Measurements from ENCODE around the gene XXYLT1.
"Not testable (repeated sequence)": the region's sequence is repeated elsewhere in the genome, so short reads cannot be mapped to it uniquely, and the experiment has no call there.

XXYLT1 gene

DNA sequence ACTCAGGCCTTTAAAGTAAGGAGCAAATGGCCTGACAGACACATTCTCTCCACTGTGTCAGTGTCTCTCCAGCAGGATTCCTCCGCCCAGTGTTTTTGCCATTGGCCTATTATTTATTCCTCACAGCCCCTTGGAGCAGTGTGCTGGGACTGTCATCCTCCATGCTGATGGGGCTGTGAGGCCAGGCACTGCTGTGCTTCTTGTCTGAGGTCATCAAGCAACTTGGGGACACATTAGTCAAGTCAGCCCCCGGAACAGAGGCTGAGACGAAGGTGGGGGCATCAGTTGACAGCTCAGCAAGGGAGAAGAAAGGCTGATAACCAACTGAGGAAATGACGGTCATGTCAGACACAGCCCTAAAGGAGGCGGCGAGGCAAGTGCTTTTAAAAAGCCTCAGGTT, 67.4 kb downstream of the XXYLT1 start:
- DNase-seq = no peak

GRCh38 chr3:195201295-195201694, 69.7 kb downstream of the XXYLT1 start:
- no peak for DNase-seq

DNA sequence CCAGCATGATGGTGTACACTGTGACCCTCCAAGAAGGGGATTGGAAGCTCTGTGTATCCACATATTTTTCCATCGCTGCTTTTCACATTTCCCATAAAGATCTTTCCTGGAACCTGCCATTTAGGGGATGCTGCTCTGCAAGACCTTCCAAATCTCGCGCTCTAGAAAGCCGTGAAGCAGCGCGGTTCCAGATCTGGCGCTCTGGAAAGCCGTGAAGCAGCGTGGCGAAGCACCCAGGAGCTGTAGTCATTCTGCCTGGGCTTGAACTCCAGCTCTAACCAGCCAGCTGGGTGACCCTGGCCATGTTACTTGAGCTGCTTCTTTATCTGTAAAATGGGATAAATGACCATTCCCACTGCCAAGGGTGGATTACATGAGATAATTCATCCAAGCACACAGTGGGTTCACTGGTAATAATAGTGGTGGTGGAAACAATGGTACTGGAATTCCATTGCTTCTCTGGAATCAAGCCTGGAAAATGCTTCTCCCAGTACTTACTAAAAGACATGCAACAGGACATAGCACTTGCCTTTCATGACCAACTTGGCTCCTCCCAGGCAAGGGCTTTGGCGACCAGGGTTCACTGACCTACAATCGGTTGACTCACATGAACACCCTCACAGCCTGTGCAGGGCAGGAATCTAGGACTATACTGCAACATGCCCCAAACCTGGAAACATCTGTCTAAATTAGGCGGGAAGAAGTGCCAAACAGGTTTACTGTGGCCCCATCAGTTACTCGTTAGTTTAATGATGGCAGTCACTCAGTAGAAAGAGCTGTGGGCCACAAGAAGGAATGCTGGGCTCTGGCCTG, 70.7 kb downstream of the XXYLT1 start:
- DNase-seq = no peak

DNA sequence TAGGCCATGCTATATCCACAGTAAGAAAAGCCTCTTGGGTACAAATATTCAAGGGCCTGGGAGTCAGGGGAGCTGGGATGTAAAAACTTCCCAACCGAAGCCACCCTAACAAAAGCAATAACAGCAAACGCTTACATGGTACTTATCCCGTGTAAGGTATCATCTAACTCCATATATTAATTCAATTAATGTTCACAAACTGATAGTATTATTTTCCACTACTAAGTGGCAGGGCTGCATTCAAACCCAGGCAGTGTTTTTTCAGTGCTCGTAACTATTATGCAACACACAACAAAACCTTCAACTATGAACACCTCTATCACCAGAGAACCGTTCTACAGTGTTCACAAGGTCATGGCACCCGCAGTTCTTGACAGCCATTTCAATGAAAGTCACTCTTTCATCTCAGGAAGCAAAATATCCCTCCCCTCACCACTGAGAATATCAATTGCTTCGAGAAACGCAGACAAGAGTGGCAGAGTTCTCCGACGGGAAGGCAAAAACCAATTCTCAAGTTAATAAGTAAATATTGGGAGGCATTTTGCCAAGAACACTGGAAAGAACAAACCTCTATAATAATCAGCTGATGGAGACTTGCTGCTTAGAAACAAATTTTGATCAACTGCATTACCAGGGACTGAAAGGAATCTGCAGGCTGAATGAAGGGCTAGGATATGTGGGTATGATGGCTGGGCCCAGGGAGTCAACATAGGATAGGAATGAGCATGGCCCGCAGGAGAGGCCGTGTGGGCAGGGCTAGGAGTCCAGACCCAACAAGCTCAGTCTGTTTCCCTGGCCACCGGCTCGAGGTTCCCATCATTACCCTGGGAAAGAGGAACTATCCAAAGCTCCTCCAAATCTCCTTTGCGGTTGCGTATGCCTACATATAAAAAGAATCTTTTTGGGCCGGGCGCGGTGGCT, 72.3 kb downstream of the XXYLT1 start:
- no peak for DNase-seq

GRCh38 chr3:195197765-195198425, 73.1 kb downstream of the XXYLT1 start:
- no peak for DNase-seq

DNA sequence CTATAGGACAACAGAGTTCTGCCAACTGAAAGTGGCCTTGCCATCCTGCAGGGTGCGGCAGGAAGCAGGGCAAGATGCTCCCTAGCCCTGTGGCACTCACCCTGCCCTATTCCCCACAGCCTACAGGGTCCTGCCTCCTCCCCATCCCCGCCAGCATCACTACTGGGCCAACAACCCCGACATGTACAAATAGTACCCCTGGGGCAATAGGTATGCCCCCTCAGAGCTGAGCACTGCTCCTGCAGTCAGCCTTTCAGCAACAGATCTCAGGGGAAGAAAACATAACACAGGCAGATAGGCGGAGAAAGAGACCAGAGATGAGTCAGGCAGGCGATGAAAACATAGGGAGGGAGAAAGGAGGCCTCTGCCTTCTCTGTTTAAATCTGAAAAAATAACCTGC, 74.7 kb downstream of the XXYLT1 start:
- DNase-seq = no peak

GRCh38 chr3:195195321-195196209, 75.4 kb downstream of the XXYLT1 start:
- no peak for DNase-seq

DNA sequence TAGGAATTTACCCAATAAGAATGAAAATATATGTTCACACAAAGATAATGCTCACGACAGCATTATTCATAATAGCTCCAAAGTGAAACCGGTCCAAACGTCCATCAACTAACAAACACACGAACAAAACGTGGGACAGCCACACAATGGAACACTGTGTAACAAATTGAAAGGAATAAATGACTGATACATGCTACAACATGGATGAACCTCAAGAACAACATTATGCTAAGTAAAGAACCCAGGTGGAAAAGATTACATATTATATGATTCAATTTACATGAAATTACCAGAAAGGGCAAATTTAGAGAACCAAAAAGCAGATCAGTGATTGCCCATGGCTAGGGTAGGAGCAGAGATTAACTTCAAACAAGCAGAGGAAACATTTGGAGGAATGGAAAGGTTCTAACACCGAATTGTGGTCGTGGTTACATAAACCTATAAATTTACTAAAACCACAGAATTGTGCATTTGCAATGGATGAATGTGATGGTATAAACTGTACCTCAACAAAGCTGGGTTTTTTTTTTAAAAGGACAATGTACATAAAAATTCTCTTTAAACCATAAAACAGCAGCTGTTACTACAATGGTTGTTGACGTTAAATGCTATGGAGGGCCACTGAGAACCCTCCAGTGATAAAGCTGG, 76.3 kb downstream of the XXYLT1 start:
- no peak for DNase-seq

GRCh38 chr3:195191580-195191979, 79.4 kb downstream of the XXYLT1 start:
- no peak for DNase-seq

GRCh38 chr3:195189821-195190220, 81.1 kb downstream of the XXYLT1 start:
- no peak for DNase-seq

- DNase-seq = no peak
Measured at GRCh38 chr3:195188426-195188927, 82.5 kb downstream of the XXYLT1 start.

DNA sequence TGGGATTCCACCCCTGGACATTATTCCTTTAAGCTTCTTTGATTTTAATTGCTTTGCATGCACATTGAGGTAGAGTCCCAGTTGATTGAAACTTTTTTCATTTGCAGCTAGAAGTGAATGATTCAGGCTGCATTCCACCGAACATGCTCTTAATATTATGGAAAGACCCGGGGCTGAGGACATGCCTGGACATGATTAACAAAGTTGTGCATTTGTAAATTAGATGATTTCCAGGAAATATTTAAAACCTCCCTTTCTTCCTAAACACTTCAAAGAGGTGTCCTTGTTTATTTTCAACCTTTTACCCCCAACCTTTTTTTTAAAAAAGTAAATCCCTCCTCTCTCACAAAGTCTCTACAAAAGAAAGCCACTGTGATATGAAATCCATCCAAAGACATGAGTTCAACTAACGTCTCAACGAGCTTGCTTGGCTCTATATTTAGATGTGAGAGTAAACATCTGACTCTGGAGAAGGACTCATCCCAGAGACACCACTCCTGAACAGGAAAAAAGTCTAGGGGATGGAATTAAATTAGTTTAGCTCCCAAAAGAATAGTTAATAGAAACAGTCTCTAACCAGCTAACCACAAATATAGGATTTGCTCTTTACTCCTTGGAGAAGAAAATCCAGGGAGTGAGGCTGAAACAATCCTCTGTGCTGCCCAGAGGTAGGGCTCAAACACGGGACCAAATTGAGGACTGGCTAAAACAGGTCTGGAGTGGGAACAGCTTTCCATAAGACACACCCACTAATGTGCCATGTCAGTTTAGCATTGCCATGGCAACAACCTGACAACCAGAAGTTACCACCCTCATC, 83.1 kb downstream of the XXYLT1 start:
- DNase-seq = no peak

GRCh38 chr3:195186710-195187047, 84.3 kb downstream of the XXYLT1 start:
- DNase-seq = not testable (repeated sequence)

GRCh38 chr3:195186041-195186709, 84.8 kb downstream of the XXYLT1 start:
- DNase-seq = no peak

DNA sequence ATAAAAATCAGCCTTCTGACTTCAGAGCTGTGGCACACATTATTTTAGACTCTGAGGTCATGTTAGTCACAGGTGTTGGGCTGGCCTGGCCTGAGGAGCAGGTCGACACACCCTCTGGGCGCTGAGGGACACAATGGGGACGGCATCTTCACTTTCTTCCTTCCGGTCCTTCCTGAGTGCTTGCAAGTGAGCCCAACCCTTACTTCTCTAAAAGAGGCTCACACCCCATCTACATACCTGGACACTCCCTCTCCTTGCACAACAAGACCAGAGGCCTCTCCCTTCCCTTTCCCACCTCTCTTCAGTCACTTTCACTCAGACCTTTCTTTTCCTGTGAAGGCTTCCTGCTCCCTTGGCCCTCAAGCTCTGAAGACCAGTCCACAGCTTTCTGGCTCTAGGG, 85.4 kb downstream of the XXYLT1 start:
- DNase-seq = no peak

GRCh38 chr3:195184716-195185421, 86.1 kb downstream of the XXYLT1 start:
- no peak for DNase-seq

- no peak for DNase-seq
Measured at GRCh38 chr3:195183071-195183776, 87.7 kb downstream of the XXYLT1 start.

GRCh38 chr3:195182470-195182795, 88.5 kb downstream of the XXYLT1 start:
- no peak for DNase-seq
